GM23338 (cell line): ENCODE data around the gene TMEM131L. TPM values are rescaled to one million over a fixed set of nuclear protein-coding genes. Genes with fewer than 3 reads are reported as not detected.

ENCODE experiments used
- CREB1 ChIP-seq: fragments of 250-450 bp; sonication (Bioruptor Pico); IDR thresholded peaks from 2 replicates; pipeline ENCODE4 v1.5.0; 2020; ENCODE audit warnings: low read depth, mild to moderate bottlenecking, moderate library complexity
- EZH2 ChIP-seq: fragments of 200-600 bp; sonication (generic); IDR thresholded peaks from one replicate; pipeline ENCODE4 v1.8.0; 2017; ENCODE audit warnings: antibody characterized with exemption, mild to moderate bottlenecking, low read depth; ENCODE audit not compliant: unreplicated experiment
- NANOG ChIP-seq: IDR thresholded peaks from 2 replicates; pipeline ENCODE4 v1.6.1; 2016; ENCODE audit warnings: antibody characterized with exemption, borderline replicate concordance
- POLR2AphosphoS5 ChIP-seq: IDR thresholded peaks from 2 replicates; pipeline ENCODE4 v1.6.1; 2016; ENCODE audit warnings: antibody characterized with exemption, low read depth
- polyA plus RNA-seq: library from polyadenylated mRNA; unstranded; fragments of >200 nt; fragmentation: Nextera tagmentation; extraction: Ambion mirVana; gene quantifications from 2 replicates; pipeline ENCODE4 v1.2.1, GENCODE V29; 2016
- total RNA-seq: library from RNA; depleted of rRNA; stranded (reverse); fragments of >200 nt; shearing (Covaris generic); gene quantifications from 2 replicates; pipeline ENCODE4 v1.2.3, GENCODE V29; 2014
- TF ChIP-seq, protein P1 (sequence below): IDR thresholded peaks from one replicate; pipeline ENCODE4 v1.6.1; 2018; ENCODE audit warnings: antibody characterized with exemption; ENCODE audit not compliant: unreplicated experiment
- TF ChIP-seq, protein P2 (sequence below): fragments of 250-450 bp; sonication (Bioruptor Pico); IDR thresholded peaks from 2 replicates; pipeline ENCODE4 v1.5.0; 2020; ENCODE audit warnings: mild to moderate bottlenecking, moderate library complexity

The TMEM131L gene
- total and polyA plus RNA-seq, 2 experiments from 2014 or later, result 11.1 to 32.2 TPM

DNA sequence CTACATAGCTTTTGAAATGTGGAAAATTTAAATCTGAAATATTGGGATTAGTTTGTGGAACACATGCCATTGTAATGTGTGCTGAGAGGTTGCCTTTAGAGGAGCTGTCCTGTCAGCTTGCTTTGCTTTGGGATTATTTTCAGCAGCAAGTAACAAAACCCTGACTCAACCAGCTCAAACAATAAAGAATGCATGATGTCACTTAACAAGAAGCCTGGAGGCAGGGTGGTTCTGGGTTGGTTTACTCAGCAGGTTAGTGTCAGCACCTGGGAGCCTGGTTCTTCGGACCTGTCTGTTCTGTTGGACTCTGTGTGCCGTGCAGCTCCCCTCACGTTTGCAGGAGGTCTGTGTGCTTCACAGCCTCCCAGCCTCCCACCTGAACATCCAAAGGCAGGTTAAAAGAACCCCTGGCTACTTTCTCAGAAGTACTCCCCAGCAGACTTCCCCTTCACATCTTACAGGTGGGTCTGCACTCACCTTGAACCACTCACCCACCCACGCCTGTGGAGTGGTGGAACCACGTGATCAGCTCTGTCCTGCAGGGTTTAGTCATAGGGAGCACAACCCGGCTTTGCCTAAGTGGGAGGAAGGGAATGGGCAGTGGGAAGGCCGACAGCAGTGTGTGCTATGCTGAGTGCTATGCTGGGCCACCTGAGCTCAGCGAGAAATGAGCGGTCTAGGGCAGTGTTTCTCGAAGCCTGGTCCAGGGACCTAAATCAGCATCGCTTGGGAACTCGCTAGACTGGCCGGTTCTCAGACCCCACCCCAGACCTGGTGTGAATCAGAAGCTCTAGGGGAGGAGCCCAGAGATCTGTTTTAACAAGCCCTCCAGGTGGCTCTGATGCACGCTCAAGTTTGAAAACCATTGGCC lies 20.4 kb downstream of the TMEM131L start (continued):
- TF ChIP-seq, protein P1, sequence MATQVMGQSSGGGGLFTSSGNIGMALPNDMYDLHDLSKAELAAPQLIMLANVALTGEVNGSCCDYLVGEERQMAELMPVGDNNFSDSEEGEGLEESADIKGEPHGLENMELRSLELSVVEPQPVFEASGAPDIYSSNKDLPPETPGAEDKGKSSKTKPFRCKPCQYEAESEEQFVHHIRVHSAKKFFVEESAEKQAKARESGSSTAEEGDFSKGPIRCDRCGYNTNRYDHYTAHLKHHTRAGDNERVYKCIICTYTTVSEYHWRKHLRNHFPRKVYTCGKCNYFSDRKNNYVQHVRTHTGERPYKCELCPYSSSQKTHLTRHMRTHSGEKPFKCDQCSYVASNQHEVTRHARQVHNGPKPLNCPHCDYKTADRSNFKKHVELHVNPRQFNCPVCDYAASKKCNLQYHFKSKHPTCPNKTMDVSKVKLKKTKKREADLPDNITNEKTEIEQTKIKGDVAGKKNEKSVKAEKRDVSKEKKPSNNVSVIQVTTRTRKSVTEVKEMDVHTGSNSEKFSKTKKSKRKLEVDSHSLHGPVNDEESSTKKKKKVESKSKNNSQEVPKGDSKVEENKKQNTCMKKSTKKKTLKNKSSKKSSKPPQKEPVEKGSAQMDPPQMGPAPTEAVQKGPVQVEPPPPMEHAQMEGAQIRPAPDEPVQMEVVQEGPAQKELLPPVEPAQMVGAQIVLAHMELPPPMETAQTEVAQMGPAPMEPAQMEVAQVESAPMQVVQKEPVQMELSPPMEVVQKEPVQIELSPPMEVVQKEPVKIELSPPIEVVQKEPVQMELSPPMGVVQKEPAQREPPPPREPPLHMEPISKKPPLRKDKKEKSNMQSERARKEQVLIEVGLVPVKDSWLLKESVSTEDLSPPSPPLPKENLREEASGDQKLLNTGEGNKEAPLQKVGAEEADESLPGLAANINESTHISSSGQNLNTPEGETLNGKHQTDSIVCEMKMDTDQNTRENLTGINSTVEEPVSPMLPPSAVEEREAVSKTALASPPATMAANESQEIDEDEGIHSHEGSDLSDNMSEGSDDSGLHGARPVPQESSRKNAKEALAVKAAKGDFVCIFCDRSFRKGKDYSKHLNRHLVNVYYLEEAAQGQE, result no peak
- TF ChIP-seq POLR2AphosphoS5 (no peak), NANOG (no peak), CREB1 (CRISPR knock-in tag) (no peak), EZH2 (no peak)
- TF ChIP-seq, protein P2, sequence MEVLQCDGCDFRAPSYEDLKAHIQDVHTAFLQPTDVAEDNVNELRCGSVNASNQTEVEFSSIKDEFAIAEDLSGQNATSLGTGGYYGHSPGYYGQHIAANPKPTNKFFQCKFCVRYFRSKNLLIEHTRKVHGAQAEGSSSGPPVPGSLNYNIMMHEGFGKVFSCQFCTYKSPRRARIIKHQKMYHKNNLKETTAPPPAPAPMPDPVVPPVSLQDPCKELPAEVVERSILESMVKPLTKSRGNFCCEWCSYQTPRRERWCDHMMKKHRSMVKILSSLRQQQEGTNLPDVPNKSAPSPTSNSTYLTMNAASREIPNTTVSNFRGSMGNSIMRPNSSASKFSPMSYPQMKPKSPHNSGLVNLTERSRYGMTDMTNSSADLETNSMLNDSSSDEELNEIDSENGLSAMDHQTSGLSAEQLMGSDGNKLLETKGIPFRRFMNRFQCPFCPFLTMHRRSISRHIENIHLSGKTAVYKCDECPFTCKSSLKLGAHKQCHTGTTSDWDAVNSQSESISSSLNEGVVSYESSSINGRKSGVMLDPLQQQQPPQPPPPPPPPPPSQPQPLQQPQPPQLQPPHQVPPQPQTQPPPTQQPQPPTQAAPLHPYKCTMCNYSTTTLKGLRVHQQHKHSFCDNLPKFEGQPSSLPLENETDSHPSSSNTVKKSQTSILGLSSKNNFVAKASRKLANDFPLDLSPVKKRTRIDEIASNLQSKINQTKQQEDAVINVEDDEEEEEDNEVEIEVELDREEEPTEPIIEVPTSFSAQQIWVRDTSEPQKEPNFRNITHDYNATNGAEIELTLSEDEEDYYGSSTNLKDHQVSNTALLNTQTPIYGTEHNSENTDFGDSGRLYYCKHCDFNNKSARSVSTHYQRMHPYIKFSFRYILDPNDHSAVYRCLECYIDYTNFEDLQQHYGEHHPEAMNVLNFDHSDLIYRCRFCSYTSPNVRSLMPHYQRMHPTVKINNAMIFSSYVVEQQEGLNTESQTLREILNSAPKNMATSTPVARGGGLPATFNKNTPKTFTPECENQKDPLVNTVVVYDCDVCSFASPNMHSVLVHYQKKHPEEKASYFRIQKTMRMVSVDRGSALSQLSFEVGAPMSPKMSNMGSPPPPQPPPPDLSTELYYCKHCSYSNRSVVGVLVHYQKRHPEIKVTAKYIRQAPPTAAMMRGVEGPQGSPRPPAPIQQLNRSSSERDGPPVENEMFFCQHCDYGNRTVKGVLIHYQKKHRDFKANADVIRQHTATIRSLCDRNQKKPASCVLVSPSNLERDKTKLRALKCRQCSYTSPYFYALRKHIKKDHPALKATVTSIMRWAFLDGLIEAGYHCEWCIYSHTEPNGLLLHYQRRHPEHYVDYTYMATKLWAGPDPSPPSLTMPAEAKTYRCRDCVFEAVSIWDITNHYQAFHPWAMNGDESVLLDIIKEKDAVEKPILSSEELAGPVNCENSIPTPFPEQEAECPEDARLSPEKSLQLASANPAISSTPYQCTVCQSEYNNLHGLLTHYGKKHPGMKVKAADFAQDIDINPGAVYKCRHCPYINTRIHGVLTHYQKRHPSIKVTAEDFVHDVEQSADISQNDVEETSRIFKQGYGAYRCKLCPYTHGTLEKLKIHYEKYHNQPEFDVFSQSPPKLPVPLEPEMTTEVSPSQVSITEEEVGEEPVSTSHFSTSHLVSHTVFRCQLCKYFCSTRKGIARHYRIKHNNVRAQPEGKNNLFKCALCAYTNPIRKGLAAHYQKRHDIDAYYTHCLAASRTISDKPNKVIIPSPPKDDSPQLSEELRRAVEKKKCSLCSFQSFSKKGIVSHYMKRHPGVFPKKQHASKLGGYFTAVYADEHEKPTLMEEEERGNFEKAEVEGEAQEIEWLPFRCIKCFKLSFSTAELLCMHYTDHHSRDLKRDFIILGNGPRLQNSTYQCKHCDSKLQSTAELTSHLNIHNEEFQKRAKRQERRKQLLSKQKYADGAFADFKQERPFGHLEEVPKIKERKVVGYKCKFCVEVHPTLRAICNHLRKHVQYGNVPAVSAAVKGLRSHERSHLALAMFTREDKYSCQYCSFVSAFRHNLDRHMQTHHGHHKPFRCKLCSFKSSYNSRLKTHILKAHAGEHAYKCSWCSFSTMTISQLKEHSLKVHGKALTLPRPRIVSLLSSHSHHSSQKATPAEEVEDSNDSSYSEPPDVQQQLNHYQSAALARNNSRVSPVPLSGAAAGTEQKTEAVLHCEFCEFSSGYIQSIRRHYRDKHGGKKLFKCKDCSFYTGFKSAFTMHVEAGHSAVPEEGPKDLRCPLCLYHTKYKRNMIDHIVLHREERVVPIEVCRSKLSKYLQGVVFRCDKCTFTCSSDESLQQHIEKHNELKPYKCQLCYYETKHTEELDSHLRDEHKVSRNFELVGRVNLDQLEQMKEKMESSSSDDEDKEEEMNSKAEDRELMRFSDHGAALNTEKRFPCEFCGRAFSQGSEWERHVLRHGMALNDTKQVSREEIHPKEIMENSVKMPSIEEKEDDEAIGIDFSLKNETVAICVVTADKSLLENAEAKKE, result no peak
